GM12865 (cell line): Measurements from ENCODE around the gene PHF14.
"Not testable (repeated sequence)": the region's sequence is repeated elsewhere in the genome, so short reads cannot be mapped to it uniquely, and the experiment has no call there.

Experiments used
- DNase-seq: peaks from one replicate; pipeline ENCODE4 v3.0.0; 2010; ENCODE audit warnings: low read depth
- H3K4me3 ChIP-seq: 2 replicates; pipeline ENCODE4 v1.5.1; 2011; ENCODE audit warnings: mild to moderate bottlenecking, low read depth, low read length, control low read depth
- TF ChIP-seq, protein P1 (sequence below): IDR thresholded peaks from 2 replicates; pipeline ENCODE4 v1.5.1; 2011; ENCODE audit warnings: low read length, control low read depth, low read depth, inconsistent platforms; ENCODE audit not compliant: insufficient read depth; ENCODE audit errors: missing control alignments

PHF14 gene

DNA sequence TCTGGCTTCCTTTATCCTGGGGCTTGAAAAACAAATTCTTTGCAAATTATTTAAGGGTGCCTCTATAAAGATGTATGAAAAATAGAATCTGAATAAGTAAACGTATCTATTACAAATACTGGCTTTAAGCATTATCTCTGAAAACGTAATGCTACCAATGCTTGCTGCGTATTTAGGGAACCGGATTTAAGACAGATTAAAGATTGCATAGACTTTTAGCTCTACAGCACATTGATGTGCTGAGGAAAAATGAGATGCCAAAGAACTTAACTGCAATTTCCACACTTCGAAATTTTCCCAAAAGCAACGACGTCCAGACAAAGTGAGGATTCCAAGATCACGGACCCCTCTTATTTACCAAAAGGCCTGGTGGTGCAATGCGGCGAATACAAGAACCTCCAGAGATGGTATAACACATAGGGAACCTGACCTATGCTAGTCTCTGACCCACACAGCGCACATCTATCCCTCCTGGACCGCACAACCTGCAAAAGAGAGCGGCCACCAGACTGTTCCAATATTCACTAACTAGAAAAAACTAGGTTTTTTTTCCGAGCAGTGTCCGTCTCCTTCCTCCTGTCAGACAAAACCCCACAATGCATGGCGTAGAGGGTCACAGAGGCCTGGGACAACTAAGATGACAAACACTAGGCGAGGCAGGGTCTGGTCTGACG lies 34.3 kb upstream of the PHF14 start:
- TF ChIP-seq, protein P1, sequence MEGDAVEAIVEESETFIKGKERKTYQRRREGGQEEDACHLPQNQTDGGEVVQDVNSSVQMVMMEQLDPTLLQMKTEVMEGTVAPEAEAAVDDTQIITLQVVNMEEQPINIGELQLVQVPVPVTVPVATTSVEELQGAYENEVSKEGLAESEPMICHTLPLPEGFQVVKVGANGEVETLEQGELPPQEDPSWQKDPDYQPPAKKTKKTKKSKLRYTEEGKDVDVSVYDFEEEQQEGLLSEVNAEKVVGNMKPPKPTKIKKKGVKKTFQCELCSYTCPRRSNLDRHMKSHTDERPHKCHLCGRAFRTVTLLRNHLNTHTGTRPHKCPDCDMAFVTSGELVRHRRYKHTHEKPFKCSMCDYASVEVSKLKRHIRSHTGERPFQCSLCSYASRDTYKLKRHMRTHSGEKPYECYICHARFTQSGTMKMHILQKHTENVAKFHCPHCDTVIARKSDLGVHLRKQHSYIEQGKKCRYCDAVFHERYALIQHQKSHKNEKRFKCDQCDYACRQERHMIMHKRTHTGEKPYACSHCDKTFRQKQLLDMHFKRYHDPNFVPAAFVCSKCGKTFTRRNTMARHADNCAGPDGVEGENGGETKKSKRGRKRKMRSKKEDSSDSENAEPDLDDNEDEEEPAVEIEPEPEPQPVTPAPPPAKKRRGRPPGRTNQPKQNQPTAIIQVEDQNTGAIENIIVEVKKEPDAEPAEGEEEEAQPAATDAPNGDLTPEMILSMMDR: no peak
- peak overlapping the region; percentile 99 for H3K4me3 ChIP-seq
- DNase-seq: no peak

DNA sequence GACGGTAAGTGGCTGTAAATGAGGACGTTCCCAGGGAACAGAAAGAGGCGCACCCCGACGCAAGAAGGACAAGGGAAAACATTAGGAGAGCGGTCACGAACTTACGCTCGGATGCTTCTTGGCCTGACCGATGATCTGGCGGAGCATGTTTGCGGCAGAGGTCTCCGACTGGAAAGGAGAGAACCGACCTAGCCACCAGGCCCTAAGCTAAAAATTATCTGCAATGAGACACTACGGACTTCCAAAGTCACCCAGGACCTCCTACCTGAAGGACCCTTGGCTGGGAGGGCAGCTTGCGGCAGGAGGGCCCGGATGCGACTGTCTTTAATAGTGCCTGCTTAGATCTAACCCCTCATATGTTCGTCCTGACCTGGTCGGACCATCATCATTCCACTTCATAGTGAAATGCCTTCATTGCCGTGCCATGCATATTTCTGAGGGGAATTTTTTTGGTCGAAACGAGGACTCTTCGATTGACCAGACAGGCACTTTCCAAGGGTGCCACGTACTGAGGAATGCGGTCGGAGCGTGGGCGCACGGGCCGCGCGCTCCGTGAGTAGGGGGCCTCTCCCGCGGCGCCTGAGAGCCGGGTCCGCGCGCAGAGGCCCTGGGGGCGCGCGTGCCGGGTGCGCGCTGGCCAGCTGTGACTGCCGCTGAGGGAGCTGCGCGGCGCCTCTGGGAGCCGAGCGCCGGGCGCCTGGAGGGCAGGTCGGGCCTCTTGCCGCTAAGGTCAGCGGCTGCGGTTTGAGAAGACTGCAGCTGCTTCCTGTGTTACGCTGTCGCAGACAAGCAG lies 33.6 kb upstream of the PHF14 start:
- TF ChIP-seq, protein P1: no peak

DNA sequence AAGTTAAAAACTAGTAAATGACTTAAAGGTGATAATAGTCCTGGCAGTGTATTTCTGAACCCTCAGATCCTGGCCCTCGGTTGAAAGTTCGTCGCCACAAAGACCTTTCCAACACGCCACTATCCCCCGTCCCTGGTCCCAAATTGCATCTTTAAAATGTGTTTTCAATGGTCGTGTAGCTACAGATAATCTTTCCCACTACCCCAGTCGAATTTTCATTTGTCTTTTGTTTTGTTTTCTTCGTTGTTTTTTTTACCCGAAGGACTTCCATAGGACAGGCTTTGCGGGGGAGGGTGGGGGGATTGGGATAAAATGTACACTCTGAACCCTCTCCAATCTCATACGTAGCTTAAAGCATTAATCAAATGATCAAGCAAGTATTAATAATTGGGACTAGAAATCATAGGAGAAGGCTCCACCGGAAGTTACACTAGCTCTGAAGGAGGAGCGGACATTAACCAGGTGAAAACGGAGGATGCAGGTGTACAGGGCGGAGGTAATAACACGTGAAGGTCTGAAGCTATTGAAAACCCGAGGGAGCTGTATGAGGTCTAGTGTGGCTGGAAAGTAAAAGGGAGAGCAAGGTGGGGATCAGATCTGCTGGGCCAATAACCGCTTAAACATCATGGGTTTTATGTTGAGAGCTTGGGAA lies 32.8 kb upstream of the PHF14 start:
- DNase-seq: peak; percentile 41
- H3K4me3 ChIP-seq: peak overlapping the region; percentile 63
- TF ChIP-seq, protein P1: no peak

More for the DNA sequence above, 33.6 kb upstream of the PHF14 start:
- peak; percentile 97 for DNase-seq
- H3K4me3 ChIP-seq: peak overlapping the region; percentile 99

DNA sequence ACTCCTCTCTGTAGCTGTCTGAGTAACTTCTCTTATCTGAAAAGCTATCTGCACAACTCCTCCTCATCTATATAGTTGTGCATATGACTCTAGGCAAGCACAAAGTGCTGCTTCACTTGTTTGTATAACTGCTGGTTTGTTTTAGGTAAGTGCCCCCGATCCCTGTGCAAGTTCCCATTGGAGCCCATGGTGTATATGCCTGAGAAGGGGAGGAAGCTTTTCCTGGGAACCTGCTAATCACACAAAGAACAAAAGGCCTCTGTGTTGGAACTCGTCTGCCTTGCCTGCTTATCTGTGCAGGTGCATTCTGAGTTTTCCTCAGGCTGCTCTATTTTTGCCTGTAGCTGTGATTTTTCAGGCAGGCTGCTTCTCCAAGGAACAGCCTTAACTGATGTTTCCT lies 23.2 kb upstream of the PHF14 start:
- H3K4me3 ChIP-seq: no peak overlapping the region
- TF ChIP-seq, protein P1: no peak
- no peak for DNase-seq

DNA sequence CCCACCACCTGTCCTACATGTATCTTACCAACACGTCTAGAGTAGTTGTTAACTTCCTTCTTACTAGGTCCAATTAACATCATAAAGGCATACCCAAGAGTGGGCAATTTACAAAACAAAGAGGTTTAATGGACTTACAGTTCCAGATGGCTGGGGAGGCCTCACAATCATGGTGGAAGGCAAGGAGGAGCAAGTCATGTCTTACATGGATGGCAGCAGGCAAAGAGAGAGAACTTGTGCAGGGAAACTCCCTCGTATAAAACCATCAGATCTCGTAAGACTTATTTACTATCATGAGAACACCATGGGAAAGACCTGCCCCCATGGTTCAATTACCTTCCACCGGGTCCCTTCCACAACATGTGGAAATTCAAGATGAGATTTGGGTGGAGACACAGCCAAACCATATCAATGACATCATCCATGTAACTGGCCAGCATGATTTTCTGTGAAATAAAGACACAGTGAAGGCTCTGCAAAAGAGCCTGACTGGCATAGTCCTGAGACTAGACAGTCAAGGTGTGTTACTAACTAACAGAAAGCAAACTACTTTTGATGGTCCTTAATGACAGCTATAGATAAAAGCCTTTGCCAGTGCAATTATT lies 22.6 kb upstream of the PHF14 start:
- DNase-seq, H3K4me3 ChIP-seq: not testable (repeated sequence)

DNA sequence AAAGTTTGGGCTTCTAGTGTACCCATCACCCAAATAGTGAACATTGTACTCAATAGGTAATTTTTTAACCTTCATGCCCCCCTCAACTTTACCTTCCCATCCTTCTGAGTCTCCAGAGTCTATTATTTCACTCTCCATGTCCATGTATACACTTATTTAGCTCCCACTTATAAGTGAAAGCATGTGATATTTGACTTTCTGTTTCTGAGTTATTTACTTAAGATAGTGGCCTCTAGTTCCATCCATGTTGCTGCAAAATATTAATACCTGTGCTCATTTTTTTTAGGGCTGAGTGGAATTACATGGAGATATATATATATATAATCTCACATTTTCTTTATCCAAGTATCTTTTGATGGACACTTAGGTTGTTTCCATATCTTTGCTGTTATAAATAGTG lies 21.1 kb upstream of the PHF14 start:
- TF ChIP-seq, protein P1: no peak
- no peak for DNase-seq
- H3K4me3 ChIP-seq: no peak overlapping the region

DNA sequence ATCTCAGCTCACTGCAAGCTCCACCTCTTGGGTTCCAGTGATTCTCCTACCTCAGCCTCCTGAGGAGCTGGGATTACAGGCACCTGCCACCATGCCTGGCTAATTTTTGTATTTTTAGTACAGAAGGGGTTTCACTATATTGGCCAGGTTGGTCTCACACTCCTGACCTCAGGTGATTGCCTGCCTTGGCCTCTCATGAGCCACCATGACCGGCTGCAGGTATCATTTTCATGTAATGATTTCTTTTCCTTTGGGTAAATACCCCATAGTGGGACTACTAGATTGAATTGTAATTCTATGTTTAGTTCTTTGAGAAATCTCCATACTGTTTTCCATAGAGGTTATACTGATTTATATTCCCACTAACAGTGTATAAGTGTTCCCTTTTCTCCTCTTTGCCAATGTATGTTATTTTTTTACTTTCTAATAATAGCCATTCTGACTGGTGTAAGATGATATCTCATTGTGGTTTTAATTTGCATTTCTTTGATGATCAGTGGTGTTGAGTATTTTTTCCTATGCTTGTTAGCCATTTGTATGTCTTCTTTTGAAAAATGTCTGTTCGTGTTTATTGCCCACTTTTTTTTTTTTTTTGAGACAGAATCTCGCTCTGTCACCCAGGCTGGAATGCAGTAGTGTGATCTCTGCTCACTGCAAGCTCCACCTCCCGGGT lies 20.5 kb upstream of the PHF14 start:
- H3K4me3 ChIP-seq: not testable (repeated sequence)

More for the DNA sequence above, 20.5 kb upstream of the PHF14 start:
- not testable (repeated sequence) for DNase-seq
